OCI-LY7 (cell line): Measurements from ENCODE around the gene COBLL1. TPM values are rescaled to one million over a fixed set of nuclear protein-coding genes. Genes with fewer than 3 reads are reported as not detected.

Source experiments
- BruUV-seq: library from RNA; stranded (reverse); fragments of 400-500 nt; replicated peaks from 2 replicates; lab custom pipeline; 2021; lab: Mats Ljungman, UMichigan
- CTCF ChIA-PET: fragments of 300-600 bp; sonication (Branson Sonifier 250); formaldehyde crosslinking; loops from one replicate; lab custom pipeline; 2022; ENCODE audit warnings: antibody characterized with exemption; ENCODE audit not compliant: unreplicated experiment; lab: Charles Lee
- POLR2A ChIA-PET: fragments of 300-600 bp; sonication (Branson Sonifier 250); formaldehyde crosslinking; loops from one replicate; lab custom pipeline; 2022; ENCODE audit warnings: antibody characterized with exemption; lab: Charles Lee
- DNase-seq: peaks from one replicate; pipeline ENCODE4 v3.0.0-alpha.2; 2015; ENCODE audit warnings: low spot score
- H2AFZ ChIP-seq: fragments of 200-600 bp; sonication (generic), shearing (Covaris generic); 2 replicates; pipeline ENCODE4 v1.6.1; 2014; ENCODE audit warnings: mild to moderate bottlenecking, antibody characterized with exemption, low read length, moderate library complexity
- H3K27ac ChIP-seq: fragments of 200-600 bp; sonication (generic); 2 replicates; pipeline ENCODE4 v1.5.1; 2014; ENCODE audit warnings: mixed run types, low read depth, mild to moderate bottlenecking, moderate library complexity, low read length, inconsistent platforms; ENCODE audit not compliant: poor library complexity, severe bottlenecking
- H3K36me3 ChIP-seq: fragments of 200-600 bp; sonication (generic); 2 replicates; pipeline ENCODE4 v1.6.1; 2014; ENCODE audit warnings: mild to moderate bottlenecking, antibody characterized with exemption, low read length, moderate library complexity, mixed read lengths; ENCODE audit not compliant: insufficient read depth
- H3K4me1 ChIP-seq: fragments of 200-600 bp; sonication (generic); 2 replicates; pipeline ENCODE4 v1.5.1; 2014; ENCODE audit warnings: mild to moderate bottlenecking, low read length; ENCODE audit not compliant: insufficient read depth, poor library complexity, severe bottlenecking
- H3K4me2 ChIP-seq: fragments of 200-600 bp; sonication (generic); 2 replicates; pipeline ENCODE4 v1.6.1; 2014; ENCODE audit warnings: mild to moderate bottlenecking, low read length
- H3K4me3 ChIP-seq: fragments of 200-600 bp; sonication (generic); 2 replicates; pipeline ENCODE4 v1.5.1; 2014; ENCODE audit warnings: mild to moderate bottlenecking, low read depth, low read length; ENCODE audit not compliant: poor library complexity, severe bottlenecking
- H3K79me2 ChIP-seq: fragments of 200-600 bp; sonication (generic); 2 replicates; pipeline ENCODE4 v1.6.1; 2016; ENCODE audit warnings: low read depth, mild to moderate bottlenecking, low read length, moderate library complexity, mixed read lengths; ENCODE audit not compliant: insufficient read depth
- H3K9me2 ChIP-seq: fragments of 200-600 bp; sonication (generic); 2 replicates; pipeline ENCODE4 v1.6.1; 2016; ENCODE audit warnings: mild to moderate bottlenecking, low read length, mixed read lengths; ENCODE audit not compliant: insufficient read depth
- H3K9me3 ChIP-seq: fragments of 200-600 bp; sonication (generic); 2 replicates; pipeline ENCODE4 v1.6.1; 2014; ENCODE audit warnings: mild to moderate bottlenecking, mixed run types, low read length, mixed read lengths
- H4K20me1 ChIP-seq: fragments of 200-600 bp; sonication (generic); 2 replicates; pipeline ENCODE4 v1.6.1; 2014; ENCODE audit warnings: mild to moderate bottlenecking, antibody characterized with exemption, low read length, moderate library complexity, mixed read lengths; ENCODE audit not compliant: insufficient read depth
- EZH2phosphoT487 ChIP-seq: fragments of 200-600 bp; sonication (generic); IDR thresholded peaks from 2 replicates; pipeline ENCODE4 v1.6.1; 2018; ENCODE audit warnings: low read depth, borderline replicate concordance, mild to moderate bottlenecking, mixed run types, antibody characterized with exemption, low read length, moderate library complexity, mixed read lengths
- intact Hi-C: fragments of 100-400 bp; cut with micrococcal nuclease; formaldehyde crosslinking; loops from one replicate; pipeline ENCODE4 v1.10.0; 2022; ENCODE audit not compliant: unreplicated experiment
- total RNA-seq, 2 experiments: library from RNA; depleted of rRNA in 1 of 2; stranded (reverse); fragments of >200 nt in 1 of 2; shearing (Covaris generic) in 1 of 2; gene quantifications; 2 replicates each; pipeline ENCODE4 v1.2.3, GENCODE V29; 2014 to 2022
- TF ChIP-seq, protein P1 (sequence below): fragments of 200-600 bp; sonication (generic); conservative IDR thresholded peaks from 2 replicates; pipeline ENCODE4 v1.5.1; 2014; ENCODE audit warnings: mild to moderate bottlenecking, antibody characterized with exemption, low read length, moderate library complexity, mixed read lengths

The COBLL1 gene
- total RNA-seq, 2 experiments from 2014 or later = 0.79 to 40.7 TPM

DNA sequence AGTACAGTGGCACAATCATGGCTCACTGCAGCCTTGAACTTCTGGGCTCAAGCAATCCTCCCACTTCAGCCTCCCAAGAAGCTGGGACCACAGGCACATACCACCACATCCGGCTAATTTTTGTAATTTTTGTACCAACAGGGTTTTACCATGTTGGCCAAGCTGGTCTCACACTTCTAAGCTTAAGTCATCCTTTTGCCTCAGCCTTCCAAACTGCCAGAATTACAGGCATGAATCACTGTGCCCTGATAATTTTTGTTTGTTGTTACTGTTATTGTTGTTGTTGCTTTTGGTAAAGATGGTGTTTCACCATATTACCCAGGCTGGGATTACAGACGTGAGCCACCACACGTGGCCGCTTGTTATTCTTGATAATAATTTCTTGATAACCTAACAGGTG, 10.5 kb upstream of the COBLL1 start:
- Histone ChIP-seq H3K79me2 (no peaks in the 10 kb centered on the region), H2AFZ (no peak overlapping the region), H3K9me3 (no peaks in the 10 kb centered on the region), H3K9me2 (no peaks in the 10 kb centered on the region), H3K4me1 (no peaks in the 10 kb centered on the region), H4K20me1 (no peaks in the 10 kb centered on the region), H3K4me2 (no peak overlapping the region), H3K4me3 (no peak overlapping the region), H3K36me3 (no peaks in the 10 kb centered on the region), H3K27ac (no peak overlapping the region)
- intact Hi-C loops = no loop called here
- no peak for TF ChIP-seq EZH2phosphoT487
- TF ChIP-seq, protein P1, sequence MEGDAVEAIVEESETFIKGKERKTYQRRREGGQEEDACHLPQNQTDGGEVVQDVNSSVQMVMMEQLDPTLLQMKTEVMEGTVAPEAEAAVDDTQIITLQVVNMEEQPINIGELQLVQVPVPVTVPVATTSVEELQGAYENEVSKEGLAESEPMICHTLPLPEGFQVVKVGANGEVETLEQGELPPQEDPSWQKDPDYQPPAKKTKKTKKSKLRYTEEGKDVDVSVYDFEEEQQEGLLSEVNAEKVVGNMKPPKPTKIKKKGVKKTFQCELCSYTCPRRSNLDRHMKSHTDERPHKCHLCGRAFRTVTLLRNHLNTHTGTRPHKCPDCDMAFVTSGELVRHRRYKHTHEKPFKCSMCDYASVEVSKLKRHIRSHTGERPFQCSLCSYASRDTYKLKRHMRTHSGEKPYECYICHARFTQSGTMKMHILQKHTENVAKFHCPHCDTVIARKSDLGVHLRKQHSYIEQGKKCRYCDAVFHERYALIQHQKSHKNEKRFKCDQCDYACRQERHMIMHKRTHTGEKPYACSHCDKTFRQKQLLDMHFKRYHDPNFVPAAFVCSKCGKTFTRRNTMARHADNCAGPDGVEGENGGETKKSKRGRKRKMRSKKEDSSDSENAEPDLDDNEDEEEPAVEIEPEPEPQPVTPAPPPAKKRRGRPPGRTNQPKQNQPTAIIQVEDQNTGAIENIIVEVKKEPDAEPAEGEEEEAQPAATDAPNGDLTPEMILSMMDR = no peak
- DNase-seq = no peak
- BruUV-seq = no TSS peak
- ChIA-PET CTCF (no interaction called here), POLR2A (interaction anchor here (0.7 kb wide), 2 partner anchors 45 to 797 kb away, joined by 3 to 10 read pairs; no protein-coding TSS in a partner anchor)

DNA sequence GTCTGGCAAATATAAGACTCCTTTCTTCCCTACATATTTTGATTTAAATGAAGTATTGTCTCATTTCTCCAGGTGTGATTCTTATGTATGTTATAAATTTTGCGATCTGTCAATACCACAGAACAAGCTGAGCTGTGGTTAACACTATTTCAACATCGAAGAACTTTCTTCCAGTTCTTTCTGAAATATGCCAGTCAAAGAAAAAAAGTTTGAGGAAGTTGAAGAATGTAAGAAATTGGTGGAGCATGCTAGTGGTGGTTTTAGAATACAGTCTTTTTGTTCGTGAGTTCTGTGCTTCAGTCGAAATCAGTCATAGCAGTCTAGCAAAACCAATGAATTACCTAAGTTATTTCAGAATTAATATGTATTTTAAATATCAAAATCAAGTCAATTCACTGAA, 8.6 kb upstream of the COBLL1 start:
- Histone ChIP-seq H3K4me3 (no peak overlapping the region), H3K79me2 (no peaks in the 10 kb centered on the region), H4K20me1 (no peaks in the 10 kb centered on the region), H3K27ac (no peak overlapping the region), H3K4me1 (no peaks in the 10 kb centered on the region), H3K36me3 (no peaks in the 10 kb centered on the region), H3K9me2 (no peaks in the 10 kb centered on the region), H3K9me3 (no peaks in the 10 kb centered on the region), H2AFZ (no peak overlapping the region), H3K4me2 (no peak overlapping the region)
- no peak for DNase-seq
- no peak for TF ChIP-seq EZH2phosphoT487
- TF ChIP-seq, protein P1 = no peak
- BruUV-seq = no TSS peak
- ChIA-PET CTCF (no interaction called here), POLR2A (interaction anchor here (1.2 kb wide), 1 partner anchor 8 kb away, joined by 11 read pairs; no protein-coding TSS in a partner anchor)
- intact Hi-C loops = no loop called here

GRCh38 chr2:164849506-164849905, 7.9 kb upstream of the COBLL1 start:
- BruUV-seq = no TSS peak
- H3K9me2 ChIP-seq = no peaks in the 10 kb centered on the region
- no peaks in the 10 kb centered on the region for H3K36me3 ChIP-seq
- no peaks in the 10 kb centered on the region for H4K20me1 ChIP-seq
- H3K4me1 ChIP-seq = no peaks in the 10 kb centered on the region
- no peak overlapping the region for H3K4me3 ChIP-seq
- H3K27ac ChIP-seq = no peak overlapping the region
- H3K79me2 ChIP-seq = no peaks in the 10 kb centered on the region
- no peak for TF ChIP-seq EZH2phosphoT487
- TF ChIP-seq, protein P1 = no peak
- POLR2A ChIA-PET = interaction anchor here (0.5 to 1.2 kb wide), 4 partner anchors 9 to 144 kb away, joined by 3 to 11 read pairs (median 6); no protein-coding TSS in a partner anchor
- DNase-seq = no peak
- CTCF ChIA-PET = no interaction called here
- no peak overlapping the region for H3K4me2 ChIP-seq
- intact Hi-C loops = no loop called here
- no peak overlapping the region for H2AFZ ChIP-seq
- no peaks in the 10 kb centered on the region for H3K9me3 ChIP-seq
